NCI-H460 (cell line): Measurements from ENCODE around the gene TRIM44. TPM values are rescaled to one million over a fixed set of nuclear protein-coding genes. Genes with fewer than 3 reads are reported as not detected.

Experiments
- DNase-seq: peaks from one replicate; pipeline ENCODE4 v3.0.0-alpha.2; 2016; ENCODE audit warnings: low read depth; ENCODE audit errors: extremely low read depth
- total RNA-seq: library from RNA; depleted of rRNA; stranded (reverse); fragments of >200 nt; shearing (Covaris generic); gene quantifications from 2 replicates; pipeline ENCODE4 v1.2.3, GENCODE V29; 2014

TRIM44 gene
- total RNA-seq, 1 experiment from 2014 or later, result 20.8 TPM

- no peak for DNase-seq
These were observed 123.0 kb downstream of the TRIM44 start for GRCh38 chr11:35785287-35786167.

GRCh38 chr11:35786188-35786587 lies 123.6 kb downstream of the TRIM44 start:
- DNase-seq, result no peak

GRCh38 chr11:35787013-35787504 lies 124.5 kb downstream of the TRIM44 start:
- DNase-seq, result no peak

- no peak for DNase-seq
These were observed 125.1 kb downstream of the TRIM44 start for GRCh38 chr11:35787626-35788025.

DNA sequence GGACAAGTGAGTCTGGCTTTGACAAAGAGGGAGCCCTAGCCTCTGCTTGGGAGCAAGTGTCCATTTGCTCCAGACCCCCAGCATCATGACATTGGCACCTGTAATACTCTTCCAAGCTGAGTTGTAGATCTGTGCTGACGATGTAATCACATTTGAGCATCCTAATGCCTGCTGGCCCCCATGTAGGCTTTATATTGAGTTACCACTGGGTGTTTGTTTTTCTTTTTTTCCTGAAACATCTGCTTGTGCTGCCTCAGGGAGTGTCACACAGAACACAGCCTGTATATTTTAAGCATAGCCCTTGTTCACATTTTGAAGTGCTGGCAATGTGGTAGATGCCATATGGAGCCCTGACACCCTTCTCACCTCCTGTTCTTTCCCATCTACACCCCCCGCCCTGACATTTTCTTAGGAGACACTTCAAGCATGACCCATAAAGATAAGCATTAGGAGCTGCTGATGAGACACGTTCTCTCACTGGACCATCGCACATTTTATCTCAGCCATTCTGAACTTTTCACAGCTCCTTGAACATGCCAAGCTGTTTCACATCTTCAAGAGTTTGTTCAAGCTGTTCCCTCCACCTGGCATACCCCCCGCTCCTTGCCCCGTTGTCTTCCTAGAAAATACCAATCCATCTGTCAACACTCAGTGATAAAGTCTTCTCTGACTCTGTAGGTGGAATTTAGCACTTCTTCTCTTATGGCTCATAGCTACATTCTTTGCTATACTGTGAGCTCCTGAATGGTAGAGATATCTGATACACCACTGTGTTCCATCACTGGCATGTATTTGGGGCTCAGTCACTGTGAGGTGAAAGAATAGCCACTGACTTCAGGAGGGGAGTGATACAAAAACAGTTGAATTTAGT lies 128.7 kb downstream of the TRIM44 start:
- DNase-seq, result no peak

- no peak for DNase-seq
These were observed 129.7 kb downstream of the TRIM44 start for GRCh38 chr11:35792148-35792845.

GRCh38 chr11:35792846-35793192 lies 130.2 kb downstream of the TRIM44 start:
- DNase-seq, result no peak

DNA sequence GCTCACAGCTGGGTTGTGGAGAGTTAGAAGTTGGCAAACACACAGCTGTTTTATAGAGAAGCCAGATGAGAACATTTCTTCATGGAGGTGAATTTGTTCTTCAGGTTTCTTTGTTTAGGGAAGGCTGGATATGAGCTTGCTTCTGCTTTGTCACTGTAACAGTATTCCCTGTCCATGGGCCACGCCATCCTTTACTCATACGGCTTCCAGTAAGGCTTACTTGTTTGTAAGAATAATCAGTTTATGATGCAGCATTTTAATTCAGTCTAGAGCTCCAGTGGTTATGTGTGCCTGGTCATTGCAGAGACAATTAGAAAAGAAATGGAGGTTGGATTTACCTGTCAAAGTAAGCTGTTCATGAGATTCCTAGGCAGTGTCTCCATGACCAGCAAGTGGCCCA lies 131.8 kb downstream of the TRIM44 start:
- DNase-seq, result no peak

DNA sequence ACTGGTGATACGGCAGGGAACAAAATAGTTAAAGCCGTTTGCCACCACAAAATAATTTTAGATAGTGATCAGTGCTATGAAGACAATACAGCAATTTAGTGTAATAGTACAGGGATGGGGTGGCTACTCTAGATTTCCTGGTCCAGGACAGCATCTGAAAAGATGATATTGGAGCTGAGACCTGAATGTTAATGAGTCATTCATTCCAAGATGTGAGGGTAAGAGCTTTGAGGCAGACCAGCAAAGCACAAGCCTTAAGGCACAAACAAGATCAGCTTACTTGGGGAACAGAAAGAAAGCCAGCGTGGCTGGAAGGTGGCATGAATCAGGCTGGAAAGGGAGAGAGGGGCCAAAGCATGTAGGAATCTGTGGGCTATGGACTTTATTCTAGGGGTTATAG lies 132.3 kb downstream of the TRIM44 start:
- DNase-seq, result no peak

- peak; percentile 5 for DNase-seq
These were observed 134.0 kb downstream of the TRIM44 start for GRCh38 chr11:35796562-35796961.

DNA sequence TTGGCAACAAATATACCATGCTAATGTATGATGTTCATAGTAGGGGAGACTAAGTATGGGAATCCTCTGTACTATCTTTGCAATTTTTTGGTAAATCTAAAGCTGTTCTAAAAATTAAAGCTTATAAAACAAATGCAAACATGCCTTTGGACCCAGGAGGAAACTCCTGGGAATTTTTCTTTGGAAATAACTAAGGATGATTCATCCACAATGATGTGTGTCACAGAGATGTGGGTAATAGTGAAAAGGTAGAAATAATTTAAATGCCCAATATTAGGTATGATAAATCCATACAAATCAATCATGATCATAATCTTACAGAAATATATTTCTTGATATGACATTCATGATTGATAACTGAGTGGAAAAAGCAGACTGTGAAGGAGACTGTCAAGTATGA lies 135.8 kb downstream of the TRIM44 start:
- DNase-seq, result no peak

DNA sequence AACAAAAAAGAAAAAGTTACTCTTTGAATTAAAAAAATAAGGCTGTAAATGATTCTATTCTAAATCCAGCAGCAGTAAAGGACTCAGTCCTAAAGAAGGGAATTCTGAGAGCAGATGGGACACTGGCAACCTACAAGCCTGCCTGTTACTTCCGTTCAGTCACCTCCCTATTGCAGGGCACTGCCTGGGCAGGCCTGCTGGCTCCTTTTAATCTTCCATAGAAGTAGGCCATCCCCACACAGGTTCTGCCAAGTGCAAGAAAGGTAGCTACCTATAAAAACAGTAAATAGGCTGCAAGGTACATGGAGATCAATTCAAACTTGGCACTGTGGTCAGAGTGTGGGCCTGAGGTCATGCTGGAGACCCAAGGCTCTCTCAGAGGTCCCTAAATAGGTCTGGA lies 136.4 kb downstream of the TRIM44 start:
- DNase-seq, result no peak

DNA sequence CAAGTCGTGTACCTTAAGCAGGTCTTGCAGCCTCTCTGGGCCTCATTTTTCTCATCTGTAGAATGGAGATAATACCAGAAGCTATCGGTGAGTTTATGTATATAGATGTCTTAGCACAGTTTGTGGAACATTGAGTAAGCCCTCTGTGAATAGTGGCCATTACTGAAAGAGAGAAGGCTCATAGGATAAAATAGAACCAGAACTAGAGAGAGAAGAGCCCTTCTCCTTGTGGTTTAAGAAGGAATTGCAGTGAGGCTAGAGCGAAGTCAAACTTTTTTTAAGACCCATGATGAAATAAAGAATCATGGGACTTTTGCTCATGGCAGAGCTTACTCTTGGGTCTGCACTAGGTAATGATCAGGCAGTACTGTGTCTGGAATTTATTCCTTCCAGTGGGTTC lies 137.1 kb downstream of the TRIM44 start:
- no peak for DNase-seq

DNA sequence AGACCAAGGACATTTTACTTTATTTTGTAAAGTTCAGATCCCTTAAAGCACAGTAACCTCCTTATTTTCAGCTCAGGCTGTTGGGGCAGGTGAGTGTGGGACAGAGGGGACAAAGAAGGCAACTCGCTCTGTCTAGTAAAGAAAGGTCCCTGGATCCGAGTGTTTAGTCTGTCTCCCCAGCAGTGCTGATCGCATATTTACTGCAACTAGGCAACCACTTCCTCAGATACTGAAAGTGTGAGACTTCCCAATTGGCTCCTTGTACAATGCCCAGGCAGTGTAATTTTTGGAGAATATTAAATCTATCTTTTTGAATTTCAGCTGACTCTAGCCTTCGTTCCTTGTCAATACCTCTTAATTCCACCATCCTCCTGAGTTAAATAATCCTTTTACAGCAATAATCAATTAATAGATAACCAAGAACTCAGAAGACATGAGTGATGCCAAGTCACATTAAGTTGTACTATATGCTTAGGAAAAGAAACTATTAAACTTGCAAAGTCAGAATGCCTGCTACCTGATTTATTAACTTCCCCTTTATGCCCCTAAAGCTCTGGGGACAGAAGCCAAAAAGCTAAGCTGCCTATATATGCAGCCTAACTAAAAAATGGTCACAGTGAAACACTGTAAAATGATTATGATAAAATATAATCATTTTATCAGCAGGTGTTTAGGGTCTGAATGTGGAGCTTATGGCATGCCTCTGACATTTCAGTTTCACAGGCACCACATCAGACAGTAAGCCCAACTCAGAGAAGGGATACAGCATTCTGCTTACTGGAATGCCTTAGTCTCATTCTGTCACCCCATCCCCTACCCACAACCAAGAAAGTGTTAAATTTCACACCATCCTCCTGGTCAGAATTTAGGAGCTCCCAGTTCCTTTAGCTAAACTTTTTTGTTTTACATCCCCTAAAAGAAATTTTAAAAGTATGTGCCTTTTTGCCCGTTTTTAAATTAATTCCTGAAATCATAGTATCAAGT lies 138.7 kb downstream of the TRIM44 start:
- no peak for DNase-seq

DNA sequence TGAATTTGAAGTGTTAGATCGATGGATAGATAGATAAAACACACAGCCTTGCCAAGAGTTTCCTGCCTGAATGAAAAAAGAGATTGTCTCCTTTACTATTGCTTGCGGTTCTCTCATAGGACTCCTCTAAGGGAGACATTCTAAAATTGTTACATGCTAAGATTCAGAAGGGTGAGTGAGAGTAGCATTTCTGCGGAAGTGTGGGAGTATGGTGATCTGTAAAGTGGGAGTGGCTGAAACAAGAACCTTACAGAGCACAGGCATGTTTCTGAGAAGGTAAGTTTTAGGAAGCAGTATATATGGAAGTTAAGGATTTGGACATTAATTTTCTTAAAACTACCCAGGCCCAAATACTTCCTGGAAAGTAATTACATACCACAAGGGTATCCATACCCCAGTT lies 139.6 kb downstream of the TRIM44 start:
- DNase-seq, result no peak

- no peak for DNase-seq
These were observed 140.1 kb downstream of the TRIM44 start for GRCh38 chr11:35802672-35803071.

DNA sequence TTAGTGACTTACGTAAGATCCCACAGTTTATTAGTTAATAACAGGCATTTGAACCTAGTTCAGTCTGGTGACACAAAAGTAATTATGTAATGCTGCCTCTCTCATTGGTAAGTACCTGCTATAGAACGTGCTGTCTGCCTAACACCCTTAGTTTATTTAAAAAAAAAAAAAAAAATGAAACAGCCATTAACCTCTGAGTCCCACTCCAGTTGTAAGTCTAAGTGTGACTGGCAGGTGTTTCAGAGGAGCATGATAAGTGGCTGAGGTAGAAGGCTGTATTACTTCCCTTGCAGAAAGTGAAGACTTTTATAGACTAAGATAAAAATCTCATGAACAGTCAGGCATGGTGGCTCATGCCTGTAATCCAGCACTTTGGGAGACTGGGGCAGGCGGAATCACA lies 140.5 kb downstream of the TRIM44 start:
- no peak for DNase-seq

- no peak for DNase-seq
These were observed 142.0 kb downstream of the TRIM44 start for GRCh38 chr11:35804451-35805040.

- DNase-seq, result no peak
These were observed 147.0 kb downstream of the TRIM44 start for GRCh38 chr11:35809561-35809960.
